ENCODE measurements around the gene RPS6KC1. TPM values are rescaled to one million over a fixed set of nuclear protein-coding genes. Genes with fewer than 3 reads are reported as not detected.

RPS6KC1 gene
- total RNA-seq, 1 donor from 2014 or later, result 14.9 TPM

DNA sequence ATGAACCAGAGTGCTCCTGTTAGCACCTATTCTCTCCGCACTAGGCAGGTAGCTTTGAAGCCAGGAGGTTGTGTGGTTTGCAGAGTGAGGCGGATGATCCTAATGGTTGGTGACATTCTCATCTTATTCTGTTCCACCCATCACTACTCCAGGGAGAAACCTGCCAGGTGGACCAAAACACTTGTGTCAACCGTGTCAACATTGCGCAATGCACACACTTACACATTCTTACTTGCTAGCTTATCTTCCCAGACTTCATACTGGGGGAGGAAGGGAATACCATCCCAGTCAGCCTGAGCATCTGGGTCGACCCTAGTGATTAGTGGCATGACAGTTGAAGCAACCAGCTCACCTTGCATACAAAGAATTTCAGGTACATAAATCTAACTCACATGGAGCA is 236.9 kb downstream of the RPS6KC1 start:
- Histone ChIP-seq H3K4me3 (ENCODE audit: low read depth, low read length) (no peak overlapping the region), H3K36me3 (ENCODE audit: control insufficient read depth, insufficient read depth, low read length) (no peaks in the 10 kb centered on the region), H3K27me3 (ENCODE audit: control insufficient read depth, insufficient read depth, low read length) (no peaks in the 10 kb centered on the region)
- DNase-seq (ENCODE audit: low read depth), result no peak
- TF ChIP-seq, protein P1, sequence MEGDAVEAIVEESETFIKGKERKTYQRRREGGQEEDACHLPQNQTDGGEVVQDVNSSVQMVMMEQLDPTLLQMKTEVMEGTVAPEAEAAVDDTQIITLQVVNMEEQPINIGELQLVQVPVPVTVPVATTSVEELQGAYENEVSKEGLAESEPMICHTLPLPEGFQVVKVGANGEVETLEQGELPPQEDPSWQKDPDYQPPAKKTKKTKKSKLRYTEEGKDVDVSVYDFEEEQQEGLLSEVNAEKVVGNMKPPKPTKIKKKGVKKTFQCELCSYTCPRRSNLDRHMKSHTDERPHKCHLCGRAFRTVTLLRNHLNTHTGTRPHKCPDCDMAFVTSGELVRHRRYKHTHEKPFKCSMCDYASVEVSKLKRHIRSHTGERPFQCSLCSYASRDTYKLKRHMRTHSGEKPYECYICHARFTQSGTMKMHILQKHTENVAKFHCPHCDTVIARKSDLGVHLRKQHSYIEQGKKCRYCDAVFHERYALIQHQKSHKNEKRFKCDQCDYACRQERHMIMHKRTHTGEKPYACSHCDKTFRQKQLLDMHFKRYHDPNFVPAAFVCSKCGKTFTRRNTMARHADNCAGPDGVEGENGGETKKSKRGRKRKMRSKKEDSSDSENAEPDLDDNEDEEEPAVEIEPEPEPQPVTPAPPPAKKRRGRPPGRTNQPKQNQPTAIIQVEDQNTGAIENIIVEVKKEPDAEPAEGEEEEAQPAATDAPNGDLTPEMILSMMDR (IDR thresholded peaks at IDR 0.05; ENCODE audit: insufficient read depth, low read length, poor library complexity, severe bottlenecking), result no peak

DNA sequence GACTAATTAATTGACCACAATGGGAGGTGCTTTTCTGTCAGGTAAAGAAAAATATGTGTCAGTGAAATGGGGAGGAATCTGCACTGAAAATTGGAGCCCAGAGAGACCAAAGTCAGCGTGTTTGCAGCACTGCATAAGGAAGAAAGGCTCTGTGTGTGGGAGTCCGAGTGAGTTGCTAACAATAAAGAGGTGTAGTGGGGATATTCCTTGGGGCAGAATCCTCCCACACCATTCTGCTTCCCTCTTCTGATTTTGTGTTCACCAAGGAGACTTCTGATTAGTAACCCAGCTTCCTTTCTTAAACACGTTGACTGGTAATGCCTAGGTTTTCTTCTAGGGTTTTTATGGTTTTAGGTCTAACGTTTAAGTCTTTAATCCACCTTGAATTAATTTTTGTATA is 240.5 kb downstream of the RPS6KC1 start:
- DNase-seq (ENCODE audit: low read depth), result no peak
- H3K4me3 ChIP-seq (ENCODE audit: low read depth, low read length), result no peak overlapping the region
- no peaks in the 10 kb centered on the region for H3K36me3 ChIP-seq (ENCODE audit: control insufficient read depth, insufficient read depth, low read length)
- TF ChIP-seq, protein P1 (IDR thresholded peaks at IDR 0.05; ENCODE audit: insufficient read depth, low read length, poor library complexity, severe bottlenecking), result no peak
- no peaks in the 10 kb centered on the region for H3K27me3 ChIP-seq (ENCODE audit: control insufficient read depth, insufficient read depth, low read length)

DNA sequence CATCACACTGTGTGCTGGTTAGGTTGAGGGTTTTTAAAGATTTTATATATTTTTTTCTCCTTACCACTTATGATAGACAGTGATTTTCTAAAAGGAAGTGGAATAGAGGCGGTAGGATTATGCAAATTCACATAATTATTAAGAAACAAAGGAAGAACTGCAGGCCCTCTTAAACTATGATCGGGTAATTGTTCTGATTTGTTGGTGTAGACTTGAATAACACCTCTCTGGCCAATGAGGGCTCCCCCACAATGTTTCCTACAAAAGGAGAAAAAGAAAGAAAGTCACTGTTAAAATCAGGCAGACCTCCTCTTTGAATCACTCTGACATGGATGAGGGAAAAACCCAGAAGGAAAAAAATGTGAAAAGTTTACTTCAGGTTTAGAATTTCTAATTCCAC is 241.6 kb downstream of the RPS6KC1 start:
- Histone ChIP-seq H3K4me3 (ENCODE audit: low read depth, low read length) (no peak overlapping the region), H3K36me3 (ENCODE audit: control insufficient read depth, insufficient read depth, low read length) (no peaks in the 10 kb centered on the region), H3K27me3 (ENCODE audit: control insufficient read depth, insufficient read depth, low read length) (no peaks in the 10 kb centered on the region)
- TF ChIP-seq, protein P1 (IDR thresholded peaks at IDR 0.05; ENCODE audit: insufficient read depth, low read length, poor library complexity, severe bottlenecking), result no peak
- no peak for DNase-seq (ENCODE audit: low read depth)

DNA sequence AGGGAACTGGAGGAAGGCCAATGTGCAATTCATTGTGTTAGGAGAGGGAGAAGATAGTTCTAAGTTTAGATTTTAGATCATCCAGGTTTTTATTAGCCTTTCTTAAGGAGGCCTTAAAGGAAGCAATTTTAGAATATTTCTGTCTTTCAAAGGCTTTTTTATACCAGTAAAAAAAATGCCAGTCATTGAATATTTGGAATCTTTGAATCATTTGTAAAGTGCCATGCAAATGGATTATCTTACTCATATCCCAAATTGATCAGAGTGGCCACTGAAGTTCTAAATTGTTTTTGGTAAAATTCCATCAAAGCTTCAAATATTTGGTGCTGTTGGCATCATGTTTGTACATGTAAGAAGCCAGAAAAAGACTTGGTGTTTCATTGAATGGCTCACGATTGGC is 244.8 kb downstream of the RPS6KC1 start:
- Histone ChIP-seq H3K36me3 (ENCODE audit: control insufficient read depth, insufficient read depth, low read length) (no peaks in the 10 kb centered on the region), H3K4me3 (ENCODE audit: low read depth, low read length) (no peak overlapping the region), H3K27me3 (ENCODE audit: control insufficient read depth, insufficient read depth, low read length) (no peaks in the 10 kb centered on the region)
- TF ChIP-seq, protein P1 (IDR thresholded peaks at IDR 0.05; ENCODE audit: insufficient read depth, low read length, poor library complexity, severe bottlenecking), result no peak
- no peak for DNase-seq (ENCODE audit: low read depth)

DNA sequence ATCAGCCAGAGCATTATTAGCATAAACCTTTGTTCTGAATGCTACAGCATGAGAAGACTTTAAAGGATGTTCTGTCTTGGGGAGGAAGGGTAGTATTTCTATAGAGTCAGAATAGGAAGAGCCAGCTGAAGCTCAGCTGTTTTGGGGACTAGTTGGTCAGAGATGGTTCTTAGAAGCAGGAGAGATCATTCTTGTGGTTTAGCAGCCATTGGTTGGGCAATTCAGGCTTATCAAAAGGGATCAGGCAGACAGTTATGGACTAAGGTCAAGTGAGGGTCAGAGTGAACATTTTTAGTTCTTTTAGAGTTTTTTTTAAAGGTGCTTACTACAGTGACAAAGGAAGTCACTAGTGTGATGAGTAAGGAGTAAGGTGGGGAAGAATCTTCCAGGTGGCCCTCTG is 245.5 kb downstream of the RPS6KC1 start:
- Histone ChIP-seq H3K4me3 (ENCODE audit: low read depth, low read length) (no peak overlapping the region), H3K27me3 (ENCODE audit: control insufficient read depth, insufficient read depth, low read length) (no peaks in the 10 kb centered on the region), H3K36me3 (ENCODE audit: control insufficient read depth, insufficient read depth, low read length) (no peaks in the 10 kb centered on the region)
- TF ChIP-seq, protein P1 (IDR thresholded peaks at IDR 0.05; ENCODE audit: insufficient read depth, low read length, poor library complexity, severe bottlenecking), result no peak
- no peak for DNase-seq (ENCODE audit: low read depth)

DNA sequence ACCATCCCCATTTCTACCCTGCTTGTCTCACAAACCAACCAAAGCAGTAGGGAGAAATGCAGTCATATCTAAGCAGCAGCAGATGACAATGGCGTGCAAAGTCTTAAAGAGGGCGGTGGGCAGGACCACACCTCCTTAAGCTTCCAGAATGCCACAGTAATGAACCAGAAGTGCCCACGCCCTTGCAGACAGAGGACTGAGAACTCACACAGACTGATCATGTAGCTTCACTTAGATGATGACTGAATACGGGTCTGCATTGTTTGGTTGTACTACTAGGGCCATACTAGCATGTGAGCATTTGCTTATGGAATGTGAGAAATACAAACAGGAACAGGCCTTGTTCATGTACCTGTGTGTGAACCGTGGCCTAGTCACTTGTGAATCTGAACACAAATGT is 246.0 kb downstream of the RPS6KC1 start:
- TF ChIP-seq, protein P1 (IDR thresholded peaks at IDR 0.05; ENCODE audit: insufficient read depth, low read length, poor library complexity, severe bottlenecking), result no peak
- Histone ChIP-seq H3K27me3 (ENCODE audit: control insufficient read depth, insufficient read depth, low read length) (no peaks in the 10 kb centered on the region), H3K36me3 (ENCODE audit: control insufficient read depth, insufficient read depth, low read length) (no peaks in the 10 kb centered on the region), H3K4me3 (ENCODE audit: low read depth, low read length) (no peak overlapping the region)
- no peak for DNase-seq (ENCODE audit: low read depth)

All from kidney epithelial cell (primary cell).